Upper lobe of right lung (tissue), 1 donor: ENCODE data around the gene CMIP. TPM values are rescaled to one million over a fixed set of nuclear protein-coding genes. Genes with fewer than 3 reads are reported as not detected.

Experiments used
- ATAC-seq: fragments of 200-7000 bp; cut with Tn5 transposase; one replicate; pipeline ENCODE4 v1.9.1; 2020; ENCODE audit warnings: mild to moderate bottlenecking, moderate library complexity
- DNase-seq: peaks from one replicate; pipeline ENCODE4 v3.0.0-alpha.2; 2020
- H3K27ac ChIP-seq: fragments of 200-600 bp; one replicate; pipeline ENCODE4 v1.8.0; 2022
- H3K27me3 ChIP-seq: fragments of 200-600 bp; one replicate; pipeline ENCODE4 v1.8.0; 2022; ENCODE audit warnings: mild to moderate bottlenecking
- H3K36me3 ChIP-seq: fragments of 200-600 bp; one replicate; pipeline ENCODE4 v1.8.0; 2022
- H3K4me1 ChIP-seq: fragments of 200-600 bp; one replicate; pipeline ENCODE4 v1.8.0; 2022
- H3K4me3 ChIP-seq: fragments of 200-600 bp; one replicate; pipeline ENCODE4 v1.8.0; 2022; ENCODE audit warnings: mild to moderate bottlenecking
- H3K9me3 ChIP-seq: fragments of 200-600 bp; one replicate; pipeline ENCODE4 v1.8.0; 2022
- intact Hi-C: fragments of 100-400 bp; cut with DNase I; formaldehyde crosslinking; loops from one replicate; pipeline ENCODE4 v1.11.0; 2022
- total RNA-seq: library from RNA; stranded (reverse); fragmentation: NEBNext Ultra II Directional; extraction: Animal tissue kit (Norgen Biotek cat#: 25700); gene quantifications from one replicate; pipeline ENCODE4 v1.2.1, GENCODE V29; 2021
- TF ChIP-seq, protein P1 (sequence below): fragments of 200-600 bp; IDR thresholded peaks from one replicate; pipeline ENCODE4 v1.8.0; 2022; ENCODE audit warnings: antibody characterized with exemption
- donor health status: DM: no; HTN: yes; CAD: no; lungs with severe emphysema.

The CMIP gene
- total RNA-seq, 1 donor from 2014 or later = 73.8 TPM

DNA sequence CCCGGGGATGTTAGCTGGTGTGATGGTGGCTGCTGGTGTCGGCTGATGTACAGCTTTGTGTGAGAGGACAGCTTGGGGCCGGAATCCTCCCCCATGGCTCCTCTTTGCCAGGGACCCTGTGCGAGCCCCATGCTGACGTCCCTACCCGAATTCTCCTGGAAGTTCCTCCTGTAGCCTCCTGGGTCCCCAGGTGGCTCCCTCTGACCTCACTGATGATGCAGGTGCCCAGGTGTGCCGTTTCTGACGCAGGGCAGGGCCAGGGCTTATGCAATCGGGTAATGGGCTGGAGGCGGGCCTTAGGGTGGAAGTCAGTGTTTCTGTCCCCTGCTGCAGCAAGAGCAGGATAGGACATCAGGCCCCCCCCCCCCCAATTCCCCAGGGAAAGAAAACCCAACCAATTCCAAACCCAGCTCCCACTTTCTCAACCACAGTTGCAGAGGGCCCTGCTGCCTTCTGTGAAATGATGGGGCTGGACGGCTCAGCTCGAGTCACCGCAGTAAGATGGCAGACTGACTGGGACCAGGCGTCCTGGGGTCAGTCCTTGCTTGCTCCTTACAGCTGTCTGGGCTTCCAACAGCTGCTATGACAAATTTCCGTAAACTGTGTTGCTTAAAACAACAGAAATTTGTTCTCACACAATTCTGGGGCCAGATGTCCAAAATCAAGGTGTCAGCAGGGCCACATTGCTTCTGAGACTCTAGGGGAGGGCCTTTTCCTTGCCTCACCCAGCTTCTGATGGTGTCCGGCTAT, 195.5 kb downstream of the CMIP start:
- no peaks in the 10 kb centered on the region for H3K9me3 ChIP-seq
- no peaks in the 10 kb centered on the region for H3K27me3 ChIP-seq
- H3K36me3 ChIP-seq = no peaks in the 10 kb centered on the region
- ATAC-seq (no peak), DNase-seq (no peak)
- intact Hi-C loops = no loop called here
- TF ChIP-seq, protein P1, sequence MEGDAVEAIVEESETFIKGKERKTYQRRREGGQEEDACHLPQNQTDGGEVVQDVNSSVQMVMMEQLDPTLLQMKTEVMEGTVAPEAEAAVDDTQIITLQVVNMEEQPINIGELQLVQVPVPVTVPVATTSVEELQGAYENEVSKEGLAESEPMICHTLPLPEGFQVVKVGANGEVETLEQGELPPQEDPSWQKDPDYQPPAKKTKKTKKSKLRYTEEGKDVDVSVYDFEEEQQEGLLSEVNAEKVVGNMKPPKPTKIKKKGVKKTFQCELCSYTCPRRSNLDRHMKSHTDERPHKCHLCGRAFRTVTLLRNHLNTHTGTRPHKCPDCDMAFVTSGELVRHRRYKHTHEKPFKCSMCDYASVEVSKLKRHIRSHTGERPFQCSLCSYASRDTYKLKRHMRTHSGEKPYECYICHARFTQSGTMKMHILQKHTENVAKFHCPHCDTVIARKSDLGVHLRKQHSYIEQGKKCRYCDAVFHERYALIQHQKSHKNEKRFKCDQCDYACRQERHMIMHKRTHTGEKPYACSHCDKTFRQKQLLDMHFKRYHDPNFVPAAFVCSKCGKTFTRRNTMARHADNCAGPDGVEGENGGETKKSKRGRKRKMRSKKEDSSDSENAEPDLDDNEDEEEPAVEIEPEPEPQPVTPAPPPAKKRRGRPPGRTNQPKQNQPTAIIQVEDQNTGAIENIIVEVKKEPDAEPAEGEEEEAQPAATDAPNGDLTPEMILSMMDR = no peak
- H3K4me3 ChIP-seq = no peak overlapping the region
- H3K4me1 ChIP-seq = peaks cover 7% of the 10 kb centered on the region
- no peak overlapping the region for H3K27ac ChIP-seq

DNA sequence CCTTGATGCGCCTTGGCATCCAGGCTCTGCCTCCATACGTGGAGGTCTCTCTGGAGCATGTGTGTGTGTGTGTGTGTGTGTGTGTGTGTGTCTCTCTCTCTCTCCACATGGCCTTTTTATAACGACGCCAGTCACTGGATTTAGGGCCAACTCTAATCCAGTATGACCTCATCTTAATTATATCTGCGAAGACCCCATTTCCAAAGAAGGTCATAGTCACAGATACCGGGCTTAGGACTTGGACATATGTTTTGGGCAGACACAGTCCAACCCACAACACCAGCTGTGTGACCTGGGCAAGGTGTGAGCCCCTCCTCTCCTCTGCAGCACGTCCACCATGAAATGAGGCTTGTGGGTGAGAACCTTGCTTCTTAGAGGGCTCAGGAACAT, 196.1 kb downstream of the CMIP start:
- no peak for ATAC-seq
- DNase-seq = no peak
- H3K4me1 ChIP-seq = peaks cover 6% of the 10 kb centered on the region
- TF ChIP-seq, protein P1 = no peak
- no peaks in the 10 kb centered on the region for H3K27me3 ChIP-seq
- no peak overlapping the region for H3K27ac ChIP-seq
- intact Hi-C loops = no loop called here
- no peaks in the 10 kb centered on the region for H3K36me3 ChIP-seq
- H3K9me3 ChIP-seq = no peaks in the 10 kb centered on the region
- no peak overlapping the region for H3K4me3 ChIP-seq

DNA sequence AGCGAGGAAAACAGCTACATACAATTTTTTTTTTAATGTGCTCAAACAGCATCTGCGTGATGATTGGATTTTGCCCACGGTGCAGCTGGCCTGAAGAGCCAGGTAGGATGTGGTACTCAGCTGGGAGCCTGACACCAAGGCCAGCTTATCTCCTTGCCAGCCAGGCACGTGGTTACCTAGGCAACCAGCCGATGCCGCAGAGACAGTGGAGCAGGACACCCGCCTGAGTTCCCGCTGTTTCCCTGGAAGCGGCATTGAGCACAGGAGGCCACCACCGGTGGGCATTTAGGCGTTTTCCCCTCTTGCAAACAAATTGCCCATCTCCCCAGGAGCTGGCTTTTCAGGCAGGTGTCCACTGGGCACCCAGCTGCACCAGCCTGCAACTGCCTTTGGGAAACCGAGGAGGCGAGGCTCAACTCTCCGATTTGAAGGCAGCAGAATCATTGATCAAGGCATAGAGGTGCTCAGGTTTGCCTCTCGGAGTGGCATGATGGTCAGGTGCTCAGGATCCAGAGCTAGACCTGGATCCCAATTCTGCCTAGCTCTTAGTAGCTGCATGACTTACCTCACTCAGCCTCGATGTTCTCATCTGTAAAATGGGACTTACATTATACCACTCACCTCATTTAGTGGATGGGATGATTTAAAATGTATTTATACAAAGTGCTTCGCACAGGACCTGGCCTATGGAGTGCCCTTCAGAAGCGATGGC, 196.9 kb downstream of the CMIP start:
- H3K4me3 ChIP-seq = no peak overlapping the region
- H3K4me1 ChIP-seq = peaks cover 4% of the 10 kb centered on the region
- DNase-seq = no peak
- intact Hi-C loops = no loop called here
- H3K27ac ChIP-seq = no peak overlapping the region
- no peaks in the 10 kb centered on the region for H3K36me3 ChIP-seq
- H3K9me3 ChIP-seq = no peaks in the 10 kb centered on the region
- no peak for ATAC-seq
- H3K27me3 ChIP-seq = no peaks in the 10 kb centered on the region
- TF ChIP-seq, protein P1 = no peak

GRCh38 chr16:81642107-81642436, 197.5 kb downstream of the CMIP start:
- H3K4me3 ChIP-seq = no peak overlapping the region
- DNase-seq (no peak), ATAC-seq (no peak)
- intact Hi-C loops = no loop called here
- H3K27me3 ChIP-seq = no peaks in the 10 kb centered on the region
- H3K9me3 ChIP-seq = no peaks in the 10 kb centered on the region
- H3K27ac ChIP-seq = no peak overlapping the region
- H3K4me1 ChIP-seq = peaks cover 4% of the 10 kb centered on the region
- TF ChIP-seq, protein P1 = no peak
- no peaks in the 10 kb centered on the region for H3K36me3 ChIP-seq

DNA sequence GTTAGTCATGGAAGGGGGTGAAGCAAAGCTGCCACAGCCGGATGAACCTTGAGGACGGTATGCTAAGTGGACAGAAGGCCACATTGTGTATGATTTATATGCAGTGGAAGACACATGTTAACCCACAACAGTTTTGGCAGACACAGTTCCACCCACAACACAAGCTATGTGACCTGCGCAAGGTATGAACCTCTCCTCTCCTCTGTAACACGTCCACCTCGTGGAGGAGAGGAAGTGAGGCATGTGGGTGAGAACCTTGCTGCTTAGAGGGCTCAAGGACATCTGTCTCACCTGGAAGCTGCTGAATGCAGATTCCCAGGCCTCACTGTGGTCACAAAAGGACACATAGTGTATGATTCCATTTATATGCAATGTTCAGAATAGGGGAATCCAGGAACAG, 198.3 kb downstream of the CMIP start:
- no peaks in the 10 kb centered on the region for H3K36me3 ChIP-seq
- TF ChIP-seq, protein P1 = no peak
- no peak for ATAC-seq
- peaks cover 4% of the 10 kb centered on the region for H3K4me1 ChIP-seq
- no peaks in the 10 kb centered on the region for H3K9me3 ChIP-seq
- no peak overlapping the region for H3K4me3 ChIP-seq
- intact Hi-C loops = no loop called here
- no peak overlapping the region for H3K27ac ChIP-seq
- no peak for DNase-seq
- no peaks in the 10 kb centered on the region for H3K27me3 ChIP-seq
